ENCODE data around the gene ERC2.

ERC2 gene

DNA sequence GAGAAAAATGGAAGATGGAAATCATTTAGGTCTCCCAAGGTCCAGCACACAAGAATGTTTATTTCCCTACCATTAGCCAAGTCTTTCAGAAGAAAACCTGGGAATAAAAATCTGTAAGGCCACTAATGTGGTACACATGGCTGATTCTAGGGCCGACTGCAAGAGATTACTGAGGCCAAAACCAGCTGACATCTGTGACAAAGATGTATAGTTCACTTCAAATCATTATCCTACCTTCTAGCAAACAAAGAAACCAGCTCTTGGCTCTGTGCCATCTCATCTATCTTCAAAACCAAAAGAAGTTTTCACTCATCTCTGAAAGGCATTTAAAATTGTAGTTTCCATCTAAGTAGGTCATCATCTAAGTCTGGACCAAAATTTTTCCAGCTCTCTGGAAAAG, 43.9 kb downstream of the ERC2 start:
- H3K27ac ChIP-seq (ENCODE audit: low read length): no peak overlapping the region
- no peak overlapping the region for H3K9ac ChIP-seq (ENCODE audit: low read depth, low read length)
- peaks cover 10% of the 10 kb centered on the region; the same call in 1 of the 2 replicates for H3K36me3 ChIP-seq (ENCODE audit: insufficient read depth, low read depth, low read length)
- H3K4me1 ChIP-seq (ENCODE audit: insufficient read depth, low read length): peaks cover 3% of the 10 kb centered on the region; the same call in 1 of the 2 replicates
- H3K4me3 ChIP-seq (ENCODE audit: low read length): no peak overlapping the region
- H3K27me3 ChIP-seq (ENCODE audit: insufficient read depth, low read length): no peaks in the 10 kb centered on the region
- no peaks in the 10 kb centered on the region for H3K9me3 ChIP-seq (ENCODE audit: insufficient read depth, low read depth, low read length)

GRCh38 chr3:56423661-56424099, 44.6 kb downstream of the ERC2 start:
- no peaks in the 10 kb centered on the region for H3K27me3 ChIP-seq (ENCODE audit: insufficient read depth, low read length)
- H3K9me3 ChIP-seq (ENCODE audit: insufficient read depth, low read depth, low read length): no peaks in the 10 kb centered on the region
- no peak overlapping the region for H3K9ac ChIP-seq (ENCODE audit: low read depth, low read length)
- no peak overlapping the region for H3K4me3 ChIP-seq (ENCODE audit: low read length)
- no peak overlapping the region for H3K27ac ChIP-seq (ENCODE audit: low read length)
- H3K36me3 ChIP-seq (ENCODE audit: insufficient read depth, low read depth, low read length): peaks cover 10% of the 10 kb centered on the region; the same call in 1 of the 2 replicates
- H3K4me1 ChIP-seq (ENCODE audit: insufficient read depth, low read length): peaks cover 3% of the 10 kb centered on the region; the same call in 1 of the 2 replicates

GRCh38 chr3:56422316-56422715, 46.0 kb downstream of the ERC2 start:
- H3K4me3 ChIP-seq (ENCODE audit: low read length): no peak overlapping the region
- H3K27ac ChIP-seq (ENCODE audit: low read length): no peak overlapping the region
- peaks cover 6% of the 10 kb centered on the region; the same call in 1 of the 2 replicates for H3K36me3 ChIP-seq (ENCODE audit: insufficient read depth, low read depth, low read length)
- no peaks in the 10 kb centered on the region for H3K9me3 ChIP-seq (ENCODE audit: insufficient read depth, low read depth, low read length)
- H3K9ac ChIP-seq (ENCODE audit: low read depth, low read length): no peak overlapping the region
- H3K4me1 ChIP-seq (ENCODE audit: insufficient read depth, low read length): peaks cover 3% of the 10 kb centered on the region; the same call in 1 of the 2 replicates
- H3K27me3 ChIP-seq (ENCODE audit: insufficient read depth, low read length): no peaks in the 10 kb centered on the region

DNA sequence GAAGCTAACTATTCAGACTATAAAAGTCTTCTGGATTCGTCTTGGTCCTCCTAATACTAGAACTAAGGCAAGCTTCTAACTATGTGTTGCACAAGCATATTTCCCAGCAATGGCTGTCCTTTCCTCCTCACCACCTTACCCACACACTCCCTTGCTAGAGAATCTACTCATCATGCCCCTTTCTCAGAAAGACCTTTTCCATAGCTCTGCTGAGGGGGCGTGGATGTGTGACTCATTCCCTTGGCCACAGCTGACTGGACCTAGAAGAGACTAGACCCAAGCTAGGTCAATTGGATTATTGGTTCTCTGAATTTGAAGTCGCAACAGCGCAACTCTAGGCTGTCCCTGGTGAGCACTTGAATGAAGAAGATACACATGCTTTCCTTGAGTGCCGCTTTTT, 47.1 kb downstream of the ERC2 start:
- no peaks in the 10 kb centered on the region for H3K27me3 ChIP-seq (ENCODE audit: insufficient read depth, low read length)
- H3K9ac ChIP-seq (ENCODE audit: low read depth, low read length): no peak overlapping the region
- H3K4me1 ChIP-seq (ENCODE audit: insufficient read depth, low read length): peaks cover 3% of the 10 kb centered on the region; the same call in 1 of the 2 replicates
- no peak overlapping the region for H3K4me3 ChIP-seq (ENCODE audit: low read length)
- no peak overlapping the region for H3K27ac ChIP-seq (ENCODE audit: low read length)
- H3K9me3 ChIP-seq (ENCODE audit: insufficient read depth, low read depth, low read length): no peaks in the 10 kb centered on the region
- H3K36me3 ChIP-seq (ENCODE audit: insufficient read depth, low read depth, low read length): peaks cover under 1% of the 10 kb centered on the region; the same call in 1 of the 2 replicates

GRCh38 chr3:56415652-56416051, 52.6 kb downstream of the ERC2 start:
- Histone ChIP-seq H3K4me3 (ENCODE audit: low read length) (no peak overlapping the region), H3K4me1 (ENCODE audit: insufficient read depth, low read length) (peaks cover 7% of the 10 kb centered on the region; the same call in 1 of the 2 replicates), H3K9ac (ENCODE audit: low read depth, low read length) (no peak overlapping the region), H3K9me3 (ENCODE audit: insufficient read depth, low read depth, low read length) (no peaks in the 10 kb centered on the region), H3K27me3 (ENCODE audit: insufficient read depth, low read length) (no peaks in the 10 kb centered on the region), H3K36me3 (ENCODE audit: insufficient read depth, low read depth, low read length) (no peaks in the 10 kb centered on the region), H3K27ac (ENCODE audit: low read length) (no peak overlapping the region)

DNA sequence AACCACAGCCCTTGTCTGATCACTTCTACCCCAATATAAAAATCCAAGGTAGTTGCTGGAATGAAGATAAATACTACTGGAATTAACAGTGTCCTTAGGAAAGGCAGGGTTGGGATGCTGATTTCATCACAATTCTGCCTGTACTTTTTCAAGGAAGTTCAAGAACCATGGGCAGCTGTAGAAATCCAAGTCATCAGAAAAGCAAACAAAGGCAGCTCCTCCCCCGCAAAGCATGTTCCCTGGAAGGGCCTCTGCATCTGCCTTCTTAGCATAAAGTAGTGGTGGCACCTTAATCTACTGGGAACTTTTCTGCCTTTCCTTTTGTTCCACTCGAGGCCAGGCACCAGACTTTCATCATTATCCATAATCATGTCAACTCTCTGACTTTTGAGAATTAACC, 54.4 kb downstream of the ERC2 start:
- Histone ChIP-seq H3K9me3 (ENCODE audit: insufficient read depth, low read depth, low read length) (no peaks in the 10 kb centered on the region), H3K4me1 (ENCODE audit: insufficient read depth, low read length) (peaks cover 7% of the 10 kb centered on the region; the same call in 1 of the 2 replicates), H3K9ac (ENCODE audit: low read depth, low read length) (peak overlapping the region; percentile 5; the same call in 1 of the 2 replicates), H3K4me3 (ENCODE audit: low read length) (no peak overlapping the region), H3K36me3 (ENCODE audit: insufficient read depth, low read depth, low read length) (no peaks in the 10 kb centered on the region), H3K27ac (ENCODE audit: low read length) (no peak overlapping the region), H3K27me3 (ENCODE audit: insufficient read depth, low read length) (no peaks in the 10 kb centered on the region)

- H3K9me3 ChIP-seq (ENCODE audit: insufficient read depth, low read depth, low read length): no peaks in the 10 kb centered on the region
- H3K9ac ChIP-seq (ENCODE audit: low read depth, low read length): no peak overlapping the region
- H3K4me3 ChIP-seq (ENCODE audit: low read length): no peak overlapping the region
- no peak overlapping the region for H3K27ac ChIP-seq (ENCODE audit: low read length)
- no peaks in the 10 kb centered on the region for H3K36me3 ChIP-seq (ENCODE audit: insufficient read depth, low read depth, low read length)
- no peaks in the 10 kb centered on the region for H3K27me3 ChIP-seq (ENCODE audit: insufficient read depth, low read length)
- H3K4me1 ChIP-seq (ENCODE audit: insufficient read depth, low read length): peaks cover 7% of the 10 kb centered on the region; the same call in 1 of the 2 replicates
Observed at GRCh38 chr3:56411166-56411565, 57.1 kb downstream of the ERC2 start.

- peaks cover 7% of the 10 kb centered on the region; the same call in 1 of the 2 replicates for H3K4me1 ChIP-seq (ENCODE audit: insufficient read depth, low read length)
- H3K27ac ChIP-seq (ENCODE audit: low read length): no peak overlapping the region
- no peak overlapping the region for H3K9ac ChIP-seq (ENCODE audit: low read depth, low read length)
- H3K9me3 ChIP-seq (ENCODE audit: insufficient read depth, low read depth, low read length): no peaks in the 10 kb centered on the region
- H3K4me3 ChIP-seq (ENCODE audit: low read length): no peak overlapping the region
- H3K27me3 ChIP-seq (ENCODE audit: insufficient read depth, low read length): no peaks in the 10 kb centered on the region
- H3K36me3 ChIP-seq (ENCODE audit: insufficient read depth, low read depth, low read length): no peaks in the 10 kb centered on the region
Observed at GRCh38 chr3:56410576-56410975, 57.7 kb downstream of the ERC2 start.

DNA sequence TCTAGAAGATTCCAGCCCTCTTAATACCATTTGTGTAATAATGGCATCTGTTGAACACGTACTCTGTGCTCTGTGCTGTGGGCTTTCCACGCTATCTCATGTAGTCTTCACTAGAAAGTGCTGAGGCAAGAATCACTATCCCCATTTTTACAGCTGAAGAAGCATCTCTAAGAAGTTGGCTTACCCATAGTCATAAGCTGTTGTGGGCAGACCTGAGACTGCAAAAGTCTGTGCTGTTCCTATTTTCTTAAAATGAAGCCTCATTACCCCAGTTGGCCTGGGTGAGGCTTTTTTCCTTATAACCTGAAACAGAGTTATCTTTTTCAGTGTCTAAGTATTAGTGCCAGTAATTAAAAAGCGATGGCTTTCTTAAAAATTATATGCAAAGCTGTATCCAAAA, 58.5 kb downstream of the ERC2 start:
- Histone ChIP-seq H3K4me1 (ENCODE audit: insufficient read depth, low read length) (peaks cover 7% of the 10 kb centered on the region; the same call in 1 of the 2 replicates), H3K36me3 (ENCODE audit: insufficient read depth, low read depth, low read length) (no peaks in the 10 kb centered on the region), H3K9me3 (ENCODE audit: insufficient read depth, low read depth, low read length) (no peaks in the 10 kb centered on the region), H3K9ac (ENCODE audit: low read depth, low read length) (no peak overlapping the region), H3K4me3 (ENCODE audit: low read length) (no peak overlapping the region), H3K27ac (ENCODE audit: low read length) (no peak overlapping the region), H3K27me3 (ENCODE audit: insufficient read depth, low read length) (no peaks in the 10 kb centered on the region)

- Histone ChIP-seq H3K9ac (ENCODE audit: low read depth, low read length) (no peak overlapping the region), H3K4me3 (ENCODE audit: low read length) (no peak overlapping the region), H3K4me1 (ENCODE audit: insufficient read depth, low read length) (peaks cover 2% of the 10 kb centered on the region; the same call in 1 of the 2 replicates), H3K9me3 (ENCODE audit: insufficient read depth, low read depth, low read length) (no peaks in the 10 kb centered on the region), H3K36me3 (ENCODE audit: insufficient read depth, low read depth, low read length) (no peaks in the 10 kb centered on the region), H3K27ac (ENCODE audit: low read length) (no peak overlapping the region), H3K27me3 (ENCODE audit: insufficient read depth, low read length) (no peaks in the 10 kb centered on the region)
Observed at GRCh38 chr3:56408761-56409196, 59.5 kb downstream of the ERC2 start.

DNA sequence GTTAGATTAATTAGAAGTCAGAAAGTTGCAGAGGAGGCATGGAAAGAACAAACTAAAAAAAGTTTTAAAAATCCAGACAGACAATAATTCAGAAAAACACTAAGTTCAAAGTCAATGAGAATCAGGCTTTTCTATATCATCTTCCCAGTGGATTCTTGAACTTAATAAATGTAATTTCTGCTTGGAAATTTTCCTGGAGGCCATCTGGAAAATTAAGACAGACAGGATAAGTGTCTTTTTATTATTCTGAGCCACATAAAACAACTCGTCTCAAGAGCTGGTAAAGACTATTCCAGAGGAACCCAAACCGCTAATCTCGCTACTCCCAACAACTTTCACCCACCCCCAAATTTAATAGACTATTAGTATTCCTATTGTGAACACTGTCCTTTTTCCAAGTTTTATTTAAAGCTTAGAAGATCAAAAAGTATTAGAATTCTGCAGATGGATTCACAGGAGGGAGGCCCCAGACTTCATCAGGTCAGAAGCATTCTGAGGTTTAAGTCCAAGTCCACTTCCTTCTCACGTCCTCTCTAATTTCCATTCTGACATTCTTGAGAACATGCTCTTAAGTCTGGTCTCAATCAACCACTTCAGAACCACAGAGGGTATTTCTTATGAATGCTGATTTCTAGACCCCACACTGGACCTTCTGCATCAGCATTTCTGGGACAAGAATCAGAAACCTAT, 61.3 kb downstream of the ERC2 start:
- Histone ChIP-seq H3K4me3 (ENCODE audit: low read length) (no peak overlapping the region), H3K36me3 (ENCODE audit: insufficient read depth, low read depth, low read length) (no peaks in the 10 kb centered on the region), H3K9ac (ENCODE audit: low read depth, low read length) (no peak overlapping the region), H3K9me3 (ENCODE audit: insufficient read depth, low read depth, low read length) (no peaks in the 10 kb centered on the region), H3K4me1 (ENCODE audit: insufficient read depth, low read length) (no peaks in the 10 kb centered on the region), H3K27me3 (ENCODE audit: insufficient read depth, low read length) (no peaks in the 10 kb centered on the region), H3K27ac (ENCODE audit: low read length) (no peak overlapping the region)

DNA sequence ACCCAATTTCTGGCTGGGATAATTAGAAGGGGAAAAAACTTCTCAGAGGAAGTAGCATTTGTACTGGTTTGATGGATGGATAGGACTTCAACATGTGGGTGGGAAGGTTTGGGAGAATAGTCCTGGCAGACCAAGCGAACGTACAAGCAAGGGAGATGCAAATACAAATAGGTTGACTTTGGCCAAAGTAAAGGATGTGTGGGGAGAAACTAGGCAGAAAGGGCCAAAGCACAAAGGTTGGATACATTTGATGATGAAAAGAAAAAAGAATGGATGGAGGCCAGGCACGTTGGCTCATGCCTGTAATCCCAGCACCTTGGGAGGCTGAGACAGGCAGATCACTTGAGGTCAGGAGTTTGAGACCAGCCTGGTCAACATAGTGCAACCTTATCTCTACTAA, 63.4 kb downstream of the ERC2 start:
- no peaks in the 10 kb centered on the region for H3K27me3 ChIP-seq (ENCODE audit: insufficient read depth, low read length)
- H3K4me3 ChIP-seq (ENCODE audit: low read length): no peak overlapping the region
- no peak overlapping the region for H3K9ac ChIP-seq (ENCODE audit: low read depth, low read length)
- H3K27ac ChIP-seq (ENCODE audit: low read length): no peak overlapping the region
- H3K36me3 ChIP-seq (ENCODE audit: insufficient read depth, low read depth, low read length): no peaks in the 10 kb centered on the region
- H3K9me3 ChIP-seq (ENCODE audit: insufficient read depth, low read depth, low read length): no peaks in the 10 kb centered on the region
- H3K4me1 ChIP-seq (ENCODE audit: insufficient read depth, low read length): no peaks in the 10 kb centered on the region; the same call in 1 of the 2 replicates

Measured in iPS-20b (cell line).